ENCODE measurements around the gene MYOZ2.

Gene MYOZ2

GRCh38 chr4:119135721-119136121 is at the start of gene MYOZ2:
MYOZ2 (plus strand) TSS chr4:119135832; CDS start chr4:119136526, 694 bp downstream.
- no peak for DNase-seq (ENCODE audit: low spot score)

- no peak for DNase-seq (ENCODE audit: low spot score)
Observed at GRCh38 chr4:119087121-119087520, 48.5 kb upstream of the MYOZ2 start.

- no peak for DNase-seq (ENCODE audit: low spot score)
Observed at GRCh38 chr4:119087656-119088055, 48.0 kb upstream of the MYOZ2 start.

- DNase-seq (ENCODE audit: low spot score), result no peak
Observed at GRCh38 chr4:119093042-119093827, 42.4 kb upstream of the MYOZ2 start.

- DNase-seq (ENCODE audit: low spot score), result no peak
Observed at GRCh38 chr4:119097282-119097900, 38.2 kb upstream of the MYOZ2 start.

- no peak for DNase-seq (ENCODE audit: low spot score)
Observed at GRCh38 chr4:119098306-119098705, 37.3 kb upstream of the MYOZ2 start.

- no peak for DNase-seq (ENCODE audit: low spot score)
Observed at GRCh38 chr4:119099227-119099810, 36.3 kb upstream of the MYOZ2 start.

GRCh38 chr4:119100655-119101054 is 35.0 kb upstream of the MYOZ2 start:
- no peak for DNase-seq (ENCODE audit: low spot score)

GRCh38 chr4:119103263-119103662 is 32.4 kb upstream of the MYOZ2 start:
- peak; percentile 17 for DNase-seq (ENCODE audit: low spot score)

GRCh38 chr4:119104644-119105273 is 30.9 kb upstream of the MYOZ2 start:
- no peak for DNase-seq (ENCODE audit: low spot score)

GRCh38 chr4:119105605-119106004 is 30.0 kb upstream of the MYOZ2 start:
- no peak for DNase-seq (ENCODE audit: low spot score)

GRCh38 chr4:119106036-119107000 is 29.3 kb upstream of the MYOZ2 start:
- no peak for DNase-seq (ENCODE audit: low spot score)

GRCh38 chr4:119110121-119110520 is 25.5 kb upstream of the MYOZ2 start:
- DNase-seq (ENCODE audit: low spot score), result no peak

GRCh38 chr4:119111296-119111695 is 24.3 kb upstream of the MYOZ2 start:
- no peak for DNase-seq (ENCODE audit: low spot score)

GRCh38 chr4:119113033-119113655 is 22.5 kb upstream of the MYOZ2 start:
- DNase-seq (ENCODE audit: low spot score), result peak; percentile 17

GRCh38 chr4:119116021-119116420 is 19.6 kb upstream of the MYOZ2 start:
- DNase-seq (ENCODE audit: low spot score), result no peak

GRCh38 chr4:119116925-119117900 is 18.4 kb upstream of the MYOZ2 start:
- DNase-seq (ENCODE audit: low spot score), result no peak

- peak; percentile 19 for DNase-seq (ENCODE audit: low spot score)
Observed at GRCh38 chr4:119118397-119118796, 17.2 kb upstream of the MYOZ2 start.

- DNase-seq (ENCODE audit: low spot score), result no peak
Observed at GRCh38 chr4:119124352-119124751, 11.3 kb upstream of the MYOZ2 start.

GRCh38 chr4:119125931-119126330 is 9.7 kb upstream of the MYOZ2 start:
- DNase-seq (ENCODE audit: low spot score), result no peak
